ENCODE data around the gene RUBCNL.

RUBCNL gene

DNA sequence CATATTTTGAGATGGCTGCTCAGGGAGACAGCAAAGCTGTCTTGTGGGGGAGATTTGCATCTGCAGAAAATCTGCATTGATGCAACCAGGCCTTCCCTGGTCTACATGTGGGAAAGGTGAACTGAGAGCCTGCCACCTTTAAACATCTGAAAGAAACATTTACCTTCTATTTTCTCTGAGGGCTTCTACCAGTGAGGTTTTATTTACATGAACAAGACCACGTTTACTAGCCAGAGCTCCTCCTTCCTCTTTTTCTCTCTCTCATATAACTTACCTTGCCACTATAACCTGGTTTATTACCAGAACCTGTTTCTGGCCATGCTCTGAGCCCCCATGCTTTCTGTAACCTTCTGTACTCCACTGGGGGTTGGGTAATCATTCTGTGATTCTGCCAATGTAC is 14.4 kb upstream of the RUBCNL start:
- DNase-seq (ENCODE audit: low read depth) = no peak
- TF ChIP-seq, protein P1, sequence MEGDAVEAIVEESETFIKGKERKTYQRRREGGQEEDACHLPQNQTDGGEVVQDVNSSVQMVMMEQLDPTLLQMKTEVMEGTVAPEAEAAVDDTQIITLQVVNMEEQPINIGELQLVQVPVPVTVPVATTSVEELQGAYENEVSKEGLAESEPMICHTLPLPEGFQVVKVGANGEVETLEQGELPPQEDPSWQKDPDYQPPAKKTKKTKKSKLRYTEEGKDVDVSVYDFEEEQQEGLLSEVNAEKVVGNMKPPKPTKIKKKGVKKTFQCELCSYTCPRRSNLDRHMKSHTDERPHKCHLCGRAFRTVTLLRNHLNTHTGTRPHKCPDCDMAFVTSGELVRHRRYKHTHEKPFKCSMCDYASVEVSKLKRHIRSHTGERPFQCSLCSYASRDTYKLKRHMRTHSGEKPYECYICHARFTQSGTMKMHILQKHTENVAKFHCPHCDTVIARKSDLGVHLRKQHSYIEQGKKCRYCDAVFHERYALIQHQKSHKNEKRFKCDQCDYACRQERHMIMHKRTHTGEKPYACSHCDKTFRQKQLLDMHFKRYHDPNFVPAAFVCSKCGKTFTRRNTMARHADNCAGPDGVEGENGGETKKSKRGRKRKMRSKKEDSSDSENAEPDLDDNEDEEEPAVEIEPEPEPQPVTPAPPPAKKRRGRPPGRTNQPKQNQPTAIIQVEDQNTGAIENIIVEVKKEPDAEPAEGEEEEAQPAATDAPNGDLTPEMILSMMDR (IDR thresholded peaks at IDR 0.05; ENCODE audit: control insufficient read depth, extremely low read depth, insufficient read depth) = no peak
- H3K4me3 ChIP-seq (ENCODE audit: low read depth, low read length) = no peak overlapping the region

GRCh38 chr13:46396341-46396740 is 9.3 kb upstream of the RUBCNL start:
- H3K4me3 ChIP-seq (ENCODE audit: low read depth, low read length) = no peak overlapping the region
- no peak for DNase-seq (ENCODE audit: low read depth)
- TF ChIP-seq, protein P1 (IDR thresholded peaks at IDR 0.05; ENCODE audit: control insufficient read depth, extremely low read depth, insufficient read depth) = no peak

DNA sequence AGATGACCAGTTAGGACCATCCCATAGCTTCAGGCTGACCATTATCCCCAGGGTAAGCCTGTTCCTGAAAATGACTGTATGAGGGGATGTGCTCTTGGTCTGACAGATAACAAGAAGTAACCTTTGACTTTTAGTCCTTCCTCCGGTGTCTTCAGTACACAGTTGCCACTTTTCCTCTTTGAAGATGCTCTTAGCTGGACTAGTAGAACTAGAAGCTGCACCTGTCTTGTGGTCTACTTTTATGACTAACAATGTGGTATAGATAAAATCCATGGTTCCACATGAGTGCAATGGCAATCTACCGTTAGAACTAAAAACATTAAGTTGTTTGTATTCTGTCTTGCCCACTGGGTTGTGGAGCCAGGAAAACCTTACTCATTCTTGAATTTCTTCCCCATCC is 5.9 kb upstream of the RUBCNL start:
- no peak overlapping the region for H3K4me3 ChIP-seq (ENCODE audit: low read depth, low read length)
- DNase-seq (ENCODE audit: low read depth) = no peak
- TF ChIP-seq, protein P1 (IDR thresholded peaks at IDR 0.05; ENCODE audit: control insufficient read depth, extremely low read depth, insufficient read depth) = no peak

DNA sequence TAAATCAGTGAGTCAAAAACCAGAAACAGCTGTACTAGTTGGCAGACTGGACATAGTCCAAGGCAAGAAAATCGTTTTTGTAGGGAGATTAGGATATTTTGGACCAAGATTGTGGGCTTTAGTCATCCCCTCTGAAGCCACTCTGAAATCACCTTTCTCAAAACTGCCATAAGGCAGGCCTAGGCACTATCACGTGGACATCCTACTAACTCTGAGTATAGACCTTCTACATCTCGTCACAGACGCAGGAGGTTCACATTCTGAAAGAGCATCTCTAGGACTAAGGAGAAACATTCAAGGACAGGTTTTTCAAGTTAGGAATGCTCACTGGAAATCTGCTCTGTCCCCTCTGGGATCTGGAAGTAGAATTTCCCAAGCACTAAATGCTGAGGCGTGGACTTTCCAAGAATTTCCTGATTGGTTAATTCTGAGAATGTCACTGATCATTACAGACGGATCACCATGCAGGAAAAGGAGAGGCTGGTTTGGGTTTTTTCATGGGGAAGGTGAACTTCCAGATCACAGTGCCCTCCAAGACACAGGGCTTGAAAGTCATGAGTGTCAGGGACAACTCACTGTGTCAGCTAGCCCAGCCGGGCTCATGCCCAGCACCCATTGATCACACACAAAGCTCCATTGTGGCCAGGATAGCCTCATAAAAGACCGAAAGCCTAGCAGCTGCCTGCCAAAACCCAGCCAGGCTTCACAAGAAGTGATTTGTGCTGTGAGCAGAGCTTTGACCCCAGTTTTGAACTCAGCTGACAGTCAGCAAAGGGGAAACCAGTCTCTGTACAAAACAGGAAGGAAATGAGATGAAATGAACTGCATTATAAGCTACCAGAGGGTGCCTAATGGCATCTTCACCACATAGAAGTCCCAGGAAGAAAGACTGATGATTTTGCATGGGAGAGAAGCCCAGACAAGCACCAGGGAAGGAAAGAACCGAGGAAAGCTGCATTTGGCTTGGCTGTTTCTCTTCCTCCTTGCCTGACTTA is 2.7 kb upstream of the RUBCNL start:
- no peak overlapping the region for H3K4me3 ChIP-seq (ENCODE audit: low read depth, low read length)
- TF ChIP-seq, protein P1 (IDR thresholded peaks at IDR 0.05; ENCODE audit: control insufficient read depth, extremely low read depth, insufficient read depth) = no peak
- DNase-seq (ENCODE audit: low read depth) = no peak

DNA sequence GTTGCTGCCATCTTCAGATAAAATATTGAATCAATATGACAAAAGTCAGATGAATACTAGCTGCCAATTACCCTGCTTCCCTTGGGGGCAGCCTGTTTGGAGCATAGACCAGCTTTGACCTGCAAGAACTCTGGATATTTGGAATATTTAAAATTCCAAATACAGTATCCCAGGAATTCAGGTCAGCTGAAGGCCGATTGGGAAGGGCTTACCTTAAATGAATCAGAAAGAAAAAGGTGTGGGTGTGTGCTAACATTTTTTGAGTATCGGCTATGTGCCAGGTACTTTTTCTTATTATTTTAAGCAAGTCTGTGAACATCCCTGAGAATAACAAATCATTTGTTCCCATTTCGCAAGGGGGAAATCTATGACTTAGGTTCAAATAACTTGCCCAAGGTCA is 1.8 kb upstream of the RUBCNL start:
- DNase-seq (ENCODE audit: low read depth) = no peak
- H3K4me3 ChIP-seq (ENCODE audit: low read depth, low read length) = no peak overlapping the region
- TF ChIP-seq, protein P1 (IDR thresholded peaks at IDR 0.05; ENCODE audit: control insufficient read depth, extremely low read depth, insufficient read depth) = no peak

DNA sequence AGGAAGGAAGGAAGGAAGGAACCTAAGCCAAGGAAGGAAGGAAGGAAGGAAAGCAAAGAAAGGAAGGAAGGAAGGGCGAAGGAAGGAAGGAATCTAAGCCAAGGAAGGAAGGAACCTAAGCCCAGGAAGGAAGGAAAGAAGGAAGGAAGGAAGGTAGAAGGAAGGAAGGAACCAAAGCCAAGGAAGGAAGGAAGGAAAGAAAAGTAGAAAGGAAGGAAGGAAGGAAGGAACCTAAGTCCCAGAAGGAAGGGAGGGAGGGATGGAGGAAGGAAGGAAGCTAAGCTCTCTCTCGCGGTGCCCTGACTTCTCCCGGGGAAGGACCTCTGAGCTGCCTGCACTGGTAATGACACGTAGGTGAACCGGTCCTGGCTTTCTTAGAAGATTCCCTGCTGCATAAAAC is 1.3 kb upstream of the RUBCNL start:
- H3K4me3 ChIP-seq (ENCODE audit: low read depth, low read length) = no peak overlapping the region
- DNase-seq (ENCODE audit: low read depth) = no peak
- TF ChIP-seq, protein P1 (IDR thresholded peaks at IDR 0.05; ENCODE audit: control insufficient read depth, extremely low read depth, insufficient read depth) = no peak
